ENCODE measurements around the gene GRIK3.
"Not testable (repeated sequence)": the region's sequence is repeated elsewhere in the genome, so short reads cannot be mapped to it uniquely, and the experiment has no call there.

Gene GRIK3

GRCh38 chr1:36918604-36919003, 115.7 kb downstream of the GRIK3 start:
- H3K4me3 ChIP-seq (ENCODE audit: low read depth, low read length), result no peak overlapping the region
- no peak for DNase-seq (ENCODE audit: low read depth, low spot score)
- TF ChIP-seq, protein P1, sequence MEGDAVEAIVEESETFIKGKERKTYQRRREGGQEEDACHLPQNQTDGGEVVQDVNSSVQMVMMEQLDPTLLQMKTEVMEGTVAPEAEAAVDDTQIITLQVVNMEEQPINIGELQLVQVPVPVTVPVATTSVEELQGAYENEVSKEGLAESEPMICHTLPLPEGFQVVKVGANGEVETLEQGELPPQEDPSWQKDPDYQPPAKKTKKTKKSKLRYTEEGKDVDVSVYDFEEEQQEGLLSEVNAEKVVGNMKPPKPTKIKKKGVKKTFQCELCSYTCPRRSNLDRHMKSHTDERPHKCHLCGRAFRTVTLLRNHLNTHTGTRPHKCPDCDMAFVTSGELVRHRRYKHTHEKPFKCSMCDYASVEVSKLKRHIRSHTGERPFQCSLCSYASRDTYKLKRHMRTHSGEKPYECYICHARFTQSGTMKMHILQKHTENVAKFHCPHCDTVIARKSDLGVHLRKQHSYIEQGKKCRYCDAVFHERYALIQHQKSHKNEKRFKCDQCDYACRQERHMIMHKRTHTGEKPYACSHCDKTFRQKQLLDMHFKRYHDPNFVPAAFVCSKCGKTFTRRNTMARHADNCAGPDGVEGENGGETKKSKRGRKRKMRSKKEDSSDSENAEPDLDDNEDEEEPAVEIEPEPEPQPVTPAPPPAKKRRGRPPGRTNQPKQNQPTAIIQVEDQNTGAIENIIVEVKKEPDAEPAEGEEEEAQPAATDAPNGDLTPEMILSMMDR (IDR thresholded peaks at IDR 0.05; ENCODE audit: low read depth, low read length), result no peak
- in situ Hi-C loops (cut with HindIII; ENCODE audit: low sequenced_read_pairs), result no loop called here

DNA sequence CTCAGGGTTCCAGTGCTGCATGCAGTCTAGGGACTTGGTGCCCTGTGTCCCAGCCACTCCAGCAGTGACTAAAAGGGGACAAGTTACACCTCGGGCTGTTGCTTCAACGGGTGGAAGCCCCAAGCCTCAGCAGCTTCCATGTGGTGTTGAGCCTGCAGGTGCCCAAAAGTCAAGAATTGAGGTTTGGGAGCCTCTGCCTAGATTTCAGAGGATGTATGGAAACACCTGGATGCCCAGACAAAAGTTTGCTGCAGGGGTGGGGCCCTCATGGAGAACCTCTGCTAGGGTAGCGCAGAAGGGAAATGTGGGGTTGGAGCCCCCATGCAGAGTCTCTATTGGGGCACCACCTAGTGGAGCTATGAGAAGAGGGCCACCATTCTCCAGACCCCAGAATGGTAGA, 117.8 kb downstream of the GRIK3 start:
- H3K4me3 ChIP-seq (ENCODE audit: low read depth, low read length); in situ Hi-C loops (cut with HindIII; ENCODE audit: low sequenced_read_pairs); DNase-seq (ENCODE audit: low read depth, low spot score): not testable (repeated sequence)

- no peak for DNase-seq (ENCODE audit: low read depth, low spot score)
- H3K4me3 ChIP-seq (ENCODE audit: low read depth, low read length), result no peak overlapping the region
- in situ Hi-C loops (cut with HindIII; ENCODE audit: low sequenced_read_pairs), result no loop called here
- TF ChIP-seq, protein P1 (IDR thresholded peaks at IDR 0.05; ENCODE audit: low read depth, low read length), result no peak
These were observed 120.7 kb downstream of the GRIK3 start for GRCh38 chr1:36913484-36914060.

DNA sequence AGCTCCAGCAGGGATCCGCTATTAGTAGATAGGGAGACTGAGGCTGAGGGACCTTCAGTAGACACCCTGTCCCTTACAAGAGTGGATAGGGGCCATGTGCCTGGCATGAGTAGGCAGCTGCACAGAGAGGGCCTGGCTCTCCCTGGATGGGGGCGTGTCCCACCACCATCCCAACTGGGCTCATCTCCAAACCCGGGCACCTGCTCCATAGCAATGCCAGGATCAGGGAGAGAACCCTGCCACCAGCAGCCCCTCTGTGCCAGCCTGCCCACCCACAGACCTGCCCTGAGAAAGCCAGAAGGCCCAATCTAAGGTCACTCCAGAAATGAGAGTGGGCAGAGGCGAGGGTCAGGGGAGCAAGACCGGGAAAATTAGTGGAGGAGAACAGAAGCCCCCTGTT, 121.3 kb downstream of the GRIK3 start:
- no peak overlapping the region for H3K4me3 ChIP-seq (ENCODE audit: low read depth, low read length)
- in situ Hi-C loops (cut with HindIII; ENCODE audit: low sequenced_read_pairs), result no loop called here
- TF ChIP-seq, protein P1 (IDR thresholded peaks at IDR 0.05; ENCODE audit: low read depth, low read length), result no peak
- DNase-seq (ENCODE audit: low read depth, low spot score), result no peak

DNA sequence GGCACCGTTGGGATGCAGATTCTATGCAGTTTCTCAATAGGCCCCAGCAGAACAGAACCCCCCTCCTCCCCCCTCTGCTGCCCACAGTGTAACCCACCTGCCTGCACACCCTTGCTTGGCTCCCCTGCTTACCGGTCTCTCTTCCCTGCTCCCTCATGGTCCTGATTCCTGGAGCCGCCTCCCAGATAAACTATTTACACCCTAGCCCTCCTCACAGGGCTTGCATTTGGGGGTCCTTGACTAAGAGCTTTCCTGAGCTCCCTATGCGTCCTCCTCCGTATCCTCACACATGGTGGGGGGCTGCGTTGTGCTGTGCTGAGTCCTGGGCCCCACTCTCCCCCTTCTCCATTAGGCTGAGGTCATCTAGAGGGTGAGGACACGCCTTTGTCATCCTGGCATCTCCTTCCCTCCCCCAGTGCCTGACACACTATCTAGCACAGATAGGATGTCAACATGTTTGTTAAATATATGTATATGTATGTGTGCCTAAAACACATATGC, 121.9 kb downstream of the GRIK3 start:
- DNase-seq (ENCODE audit: low read depth, low spot score), result no peak
- in situ Hi-C loops (cut with HindIII; ENCODE audit: low sequenced_read_pairs), result no loop called here
- TF ChIP-seq, protein P1 (IDR thresholded peaks at IDR 0.05; ENCODE audit: low read depth, low read length), result no peak
- no peak overlapping the region for H3K4me3 ChIP-seq (ENCODE audit: low read depth, low read length)

DNA sequence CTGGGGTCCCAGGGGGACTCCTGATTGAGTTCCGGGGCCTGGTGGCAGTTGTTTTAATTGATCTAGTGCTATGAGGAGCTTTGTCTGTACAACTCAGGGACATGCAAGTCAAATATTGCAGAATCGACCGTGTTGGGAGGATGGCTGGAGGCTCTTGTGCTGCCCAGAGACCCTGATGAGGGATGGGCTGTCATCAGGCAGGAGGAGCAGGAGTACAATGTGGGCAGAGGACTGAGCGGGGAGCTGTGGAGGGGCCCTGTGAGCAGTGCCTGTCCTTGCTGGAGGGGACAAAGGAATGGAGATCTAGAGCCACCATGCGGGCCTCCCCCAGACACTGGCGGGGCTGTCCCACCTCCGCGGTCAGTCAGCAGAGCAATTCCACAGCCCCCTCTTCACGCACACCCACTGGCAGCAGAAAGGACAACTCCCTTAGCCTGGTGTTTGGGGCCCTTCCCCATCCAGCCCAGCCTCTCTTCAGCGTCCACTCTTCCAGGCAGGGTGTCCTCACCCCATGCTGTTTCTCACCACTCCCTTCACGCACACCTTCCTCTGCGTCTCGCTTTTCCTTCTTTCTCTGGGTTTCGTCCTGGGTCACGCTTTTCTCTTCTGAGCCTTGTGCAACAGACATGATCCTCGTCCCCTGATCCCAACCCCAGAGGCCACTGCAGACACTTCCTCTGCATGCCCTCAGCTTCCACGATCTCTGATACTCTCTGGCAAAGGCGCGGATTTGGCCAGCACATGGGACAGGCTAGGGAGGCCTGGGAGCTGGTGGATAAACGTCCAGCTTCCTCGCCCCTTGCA, 122.6 kb downstream of the GRIK3 start:
- in situ Hi-C loops (cut with HindIII; ENCODE audit: low sequenced_read_pairs), result no loop called here
- TF ChIP-seq, protein P1 (IDR thresholded peaks at IDR 0.05; ENCODE audit: low read depth, low read length), result no peak
- no peak overlapping the region for H3K4me3 ChIP-seq (ENCODE audit: low read depth, low read length)
- DNase-seq (ENCODE audit: low read depth, low spot score), result no peak

DNA sequence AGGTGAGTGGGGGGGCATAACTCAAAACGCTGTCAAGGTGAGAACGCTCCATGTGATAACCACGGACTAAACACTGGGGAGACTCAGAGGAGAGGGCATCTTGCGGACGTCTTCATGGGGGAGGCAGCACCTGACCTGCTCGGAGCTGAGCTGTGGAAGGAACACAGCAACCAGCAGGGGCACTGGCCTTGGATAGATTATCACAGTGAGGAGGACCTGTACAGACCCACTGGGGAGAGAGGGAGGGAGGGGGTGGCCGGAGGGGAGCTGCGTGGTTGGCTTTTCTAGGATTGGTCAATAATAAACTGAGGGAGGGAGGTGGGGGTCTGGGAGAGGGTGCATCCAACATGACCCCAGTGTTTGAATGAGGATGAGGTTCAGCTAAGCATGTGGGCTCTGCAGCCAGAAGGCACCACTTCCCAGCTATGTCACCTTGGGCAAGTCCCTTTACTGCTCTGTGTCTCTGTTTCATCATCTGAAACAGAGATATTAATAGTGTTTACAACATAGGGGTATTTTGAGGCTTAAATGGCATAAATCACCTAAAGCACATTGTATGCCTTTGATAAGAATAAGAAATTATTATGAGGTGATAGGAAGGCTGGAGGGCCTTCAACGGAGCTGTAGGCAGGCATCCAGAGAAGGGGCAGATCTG, 123.3 kb downstream of the GRIK3 start:
- no peak for DNase-seq (ENCODE audit: low read depth, low spot score)
- no peak overlapping the region for H3K4me3 ChIP-seq (ENCODE audit: low read depth, low read length)
- in situ Hi-C loops (cut with HindIII; ENCODE audit: low sequenced_read_pairs), result no loop called here
- TF ChIP-seq, protein P1 (IDR thresholded peaks at IDR 0.05; ENCODE audit: low read depth, low read length), result no peak
